Tibial artery (tissue), 4 donors: Measurements from ENCODE around the gene SMURF1.

ENCODE experiments used
- DNase-seq, 2 donors: peaks; one replicate each; pipeline ENCODE4 v3.0.0-alpha.2; 2019
- H3K27ac ChIP-seq, 2 donors: fragments of 200-600 bp; sonication (generic) in 1 of 2; 1 replicate in 1 of 2; 2 replicates in 1 of 2; pipeline ENCODE4 v1.5.1; 2018 to 2019; ENCODE audit warnings: mild to moderate bottlenecking in 1 of 2
- H3K27me3 ChIP-seq, 2 donors: fragments of 200-600 bp; sonication (generic) in 1 of 2; one replicate each; pipeline versions ENCODE4 v1.5.1 to v1.6.0; 2016 to 2019
- H3K36me3 ChIP-seq, 3 donors: fragments of 200-600 bp; sonication (generic) in 2 of 3; one replicate each; pipeline ENCODE4 v1.5.1; 2016 to 2019; ENCODE audit warnings: mild to moderate bottlenecking in 2 of 3
- H3K4me1 ChIP-seq, 4 donors: fragments of 200-600 bp; sonication (generic) in 2 of 4; 1 replicate in 3 of 4; 2 replicates in 1 of 4; pipeline ENCODE4 v1.5.1; 2016 to 2019
- H3K4me3 ChIP-seq, 2 donors: fragments of 200-600 bp; sonication (generic) in 1 of 2; 1 replicate in 1 of 2; 2 replicates in 1 of 2; pipeline ENCODE4 v1.5.1; 2018 to 2019; ENCODE audit warnings: mild to moderate bottlenecking in 2 of 2
- H3K9me3 ChIP-seq, 3 donors: fragments of 200-600 bp; sonication (generic) in 1 of 3; one replicate each; pipeline ENCODE4 v1.5.1; 2016 to 2019
- CTCF ChIP-seq, 2 experiments: fragments of 200-600 bp in 1 of 2; fragments of 450-650 bp in 1 of 2; IDR thresholded peaks; one replicate each; pipeline ENCODE4 v1.5.1; 2017 to 2019; ENCODE audit warnings: antibody characterized with exemption in 2 of 2, mild to moderate bottlenecking in 1 of 2, moderate library complexity in 1 of 2
- intact Hi-C: fragments of 100-400 bp; cut with DNase I; formaldehyde crosslinking; loops from one replicate; pipeline ENCODE4 v1.15.0; 2023; ENCODE audit warnings: low total_unique reads

The SMURF1 gene

GRCh38 chr7:99155211-99155610, 11.3 kb upstream of the SMURF1 start:
- Histone ChIP-seq H3K36me3 (no peaks in the 10 kb centered on the region), H3K4me1 (no peaks in the 10 kb centered on the region), H3K9me3 (no peaks in the 10 kb centered on the region), H3K27ac (no peak overlapping the region), H3K4me3 (no peak overlapping the region), H3K27me3 (no peaks in the 10 kb centered on the region)
- no peak for DNase-seq
- intact Hi-C loops, result no loop called here
- TF ChIP-seq CTCF (IDR thresholded peaks at IDR 0.05), result no peak

GRCh38 chr7:99146979-99147378, 3.1 kb upstream of the SMURF1 start:
- Histone ChIP-seq H3K27ac (no peak overlapping the region), H3K27me3 (no peaks in the 10 kb centered on the region), H3K36me3 (no peaks in the 10 kb centered on the region), H3K4me3 (no peak overlapping the region), H3K4me1 (peaks cover 0 to 11% (median 4%) of the 10 kb centered on the region in 4 donors), H3K9me3 (no peaks in the 10 kb centered on the region)
- DNase-seq, result no peak
- no peak for TF ChIP-seq CTCF (IDR thresholded peaks at IDR 0.05)
- intact Hi-C loops, result no loop called here

- peak overlapping the region; percentile 92 to 100 for H3K4me3 ChIP-seq
- no peaks in the 10 kb centered on the region for H3K27me3 ChIP-seq
- DNase-seq, result no peak
- intact Hi-C loops, result loop anchor here (5.0 kb wide), 2 partner anchors 101 to 169 kb away; no protein-coding TSS in a partner anchor
- H3K9me3 ChIP-seq, result no peaks in the 10 kb centered on the region
- no peak for TF ChIP-seq CTCF (IDR thresholded peaks at IDR 0.05)
- peaks cover 0 to 44% (median 25%) of the 10 kb centered on the region in 4 donors for H3K4me1 ChIP-seq
- no peaks in the 10 kb centered on the region for H3K36me3 ChIP-seq
- H3K27ac ChIP-seq, result peak overlapping the region; percentile 95 to 100
These were observed 421 bp downstream of the SMURF1 start for GRCh38 chr7:99143521-99143852.

GRCh38 chr7:99142727-99143520, 984 bp downstream of the SMURF1 start:
- intact Hi-C loops, result loop anchor here (5.0 kb wide), 2 partner anchors 101 to 169 kb away; no protein-coding TSS in a partner anchor
- H3K4me3 ChIP-seq, result peak overlapping the region; percentile 92 to 100
- no peaks in the 10 kb centered on the region for H3K27me3 ChIP-seq
- DNase-seq, result peak; percentile 97 to 98
- no peaks in the 10 kb centered on the region for H3K36me3 ChIP-seq
- TF ChIP-seq CTCF (IDR thresholded peaks at IDR 0.05), result no peak
- H3K4me1 ChIP-seq, result peaks cover 0 to 49% (median 25%) of the 10 kb centered on the region in 4 donors
- no peaks in the 10 kb centered on the region for H3K9me3 ChIP-seq
- peak overlapping the region; percentile 95 to 100 for H3K27ac ChIP-seq

GRCh38 chr7:99141841-99142726, 1.8 kb downstream of the SMURF1 start:
- intact Hi-C loops, result loop anchor here (5.0 kb wide), 2 partner anchors 100 to 170 kb away; no protein-coding TSS in a partner anchor
- no peak for TF ChIP-seq CTCF (IDR thresholded peaks at IDR 0.05)
- DNase-seq, result peak; percentile 60 to 90
- Histone ChIP-seq H3K27me3 (no peaks in the 10 kb centered on the region), H3K4me3 (peak overlapping the region; percentile 92 to 100), H3K4me1 (peaks cover 0 to 58% (median 30%) of the 10 kb centered on the region in 4 donors), H3K9me3 (no peaks in the 10 kb centered on the region), H3K36me3 (no peaks in the 10 kb centered on the region), H3K27ac (peak overlapping the region; percentile 95 to 100)
